ENCODE results near the gene PYGM. TPM values are rescaled to one million over a fixed set of nuclear protein-coding genes. Genes with fewer than 3 reads are reported as not detected.

The PYGM gene
- total and polyA plus RNA-seq, 2 of the 8 experiments (the other 6 are each of a cell fraction or from before 2014, with no cell fraction given), result 9.6 to 10.0 TPM

GRCh38 chr11:64758330-64759079, 1.3 kb downstream of the PYGM start (continued):
- TF ChIP-seq FOSL1 (IDR thresholded peaks at IDR 0.05; ENCODE audit: insufficient read depth, low read depth, low read length), result no peak
- no peak for TF ChIP-seq E2F6 (IDR thresholded peaks at IDR 0.05)
- TF ChIP-seq SP4 (IDR thresholded peaks at IDR 0.05; ENCODE audit: low read length), result no peak
- no peak for TF ChIP-seq SP2 (IDR thresholded peaks at IDR 0.05; ENCODE audit: low read length)
- TF ChIP-seq HDAC6 (IDR thresholded peaks at IDR 0.05; ENCODE audit: low read depth, low read length), result no peak
- no peak for TF ChIP-seq SUZ12 (IDR thresholded peaks at IDR 0.05; ENCODE audit: low read length)
- TF ChIP-seq ZNF274 (IDR thresholded peaks at IDR 0.05; ENCODE audit: borderline replicate concordance, extremely low read depth, low read length), result no peak
